Sigmoid colon (tissue), 7 donors: ENCODE data around the gene FHAD1. TPM values are rescaled to one million over a fixed set of nuclear protein-coding genes. Genes with fewer than 3 reads are reported as not detected.

ENCODE experiments used
- DNase-seq: peaks from one replicate; pipeline ENCODE4 v3.0.0-alpha.2; 2019
- H3K27ac ChIP-seq, 4 donors: fragments of 200-600 bp; sonication (generic); one replicate each; pipeline ENCODE4 v1.5.1; 2016 to 2019; ENCODE audit warnings: mild to moderate bottlenecking in 1 of 4
- H3K27me3 ChIP-seq, 3 donors: fragments of 200-600 bp; sonication (generic); one replicate each; pipeline ENCODE4 v1.5.1; 2019; ENCODE audit warnings: mild to moderate bottlenecking in 1 of 3
- H3K36me3 ChIP-seq, 4 donors: fragments of 200-600 bp; sonication (generic); one replicate each; pipeline ENCODE4 v1.5.1; 2016 to 2019
- H3K4me1 ChIP-seq, 4 donors: fragments of 200-600 bp; sonication (generic); one replicate each; pipeline ENCODE4 v1.5.1; 2017 to 2019
- H3K4me3 ChIP-seq, 4 donors: fragments of 200-600 bp; sonication (generic); one replicate each; pipeline ENCODE4 v1.5.1; 2017 to 2019; ENCODE audit warnings: mild to moderate bottlenecking in 2 of 4, moderate library complexity in 1 of 4
- H3K9me3 ChIP-seq, 4 donors: fragments of 200-600 bp in 3 of 4; sonication (generic) in 3 of 4; one replicate each; pipeline versions ENCODE4 v1.5.1 to v1.6.1; 2013 to 2019
- CTCF ChIP-seq, 4 experiments: fragments of 450-650 bp in 3 of 4; fragments of 200-600 bp in 1 of 4; IDR thresholded peaks; one replicate each; pipeline ENCODE4 v1.5.1; 2016 to 2019; ENCODE audit warnings: antibody characterized with exemption in 4 of 4, mild to moderate bottlenecking in 3 of 4, moderate library complexity in 2 of 4
- EP300 ChIP-seq, 4 donors: sonication (generic); formaldehyde crosslinking; IDR thresholded peaks; one replicate each; pipeline ENCODE4 v1.6.1; 2017; ENCODE audit warnings: antibody characterized with exemption in 4 of 4
- POLR2A ChIP-seq, 2 donors: fragments of 450-650 bp; IDR thresholded peaks; one replicate each; pipeline ENCODE4 v1.6.1; 2016; ENCODE audit warnings: antibody characterized with exemption in 2 of 2, mild to moderate bottlenecking in 2 of 2, moderate library complexity in 2 of 2
- POLR2AphosphoS5 ChIP-seq, 4 donors: sonication (generic); formaldehyde crosslinking; IDR thresholded peaks; one replicate each; pipeline ENCODE4 v1.6.1; 2017; ENCODE audit warnings: antibody characterized with exemption in 4 of 4
- WGBS, 2 donors: extraction: QIAGEN DNeasy Blood & Tissue Kit; methylation state at CpG; one replicate each; pipeline ENCODE4 v1.1.7; 2013; 5-methylcytosine and 5-hydroxymethylcytosine counted together
- intact Hi-C: fragments of 100-400 bp; cut with DNase I; formaldehyde crosslinking; loops from one replicate; pipeline ENCODE4 v1.15.1; 2023
- polyA plus RNA-seq, 3 donors: library from polyadenylated mRNA; stranded (reverse); fragments of 200-250 nt; gene quantifications; one replicate each; pipeline ENCODE4 v1.2.3, GENCODE V29; 2013
- total RNA-seq, 4 donors: library from RNA; depleted of rRNA; stranded (reverse); fragments of >200 nt; gene quantifications; one replicate each; pipeline ENCODE4 v1.1.0, GENCODE V29; 2016
- donor health status: healthy with polysubstance abuse.
- donor health status: Bipolar disorder and iron deficiency.
- donor health status: healthy.

The FHAD1 gene
- total and polyA plus RNA-seq, 7 donors: 0.27 to 1.8 (median 0.92) TPM; not detected in 2

- H3K9me3 ChIP-seq: no peaks in the 10 kb centered on the region
- no peak overlapping the region for H3K27ac ChIP-seq
- peaks cover 0 to 53% (median 37%) of the 10 kb centered on the region in 4 donors for H3K4me1 ChIP-seq
- H3K36me3 ChIP-seq: peaks cover 0 to 3% (median 0%) of the 10 kb centered on the region in 4 donors
- TF ChIP-seq CTCF (IDR thresholded peaks at IDR 0.05): no peak
- no peak for TF ChIP-seq EP300 (IDR thresholded peaks at IDR 0.05)
- TF ChIP-seq POLR2AphosphoS5 (IDR thresholded peaks at IDR 0.05): no peak
- no peak for TF ChIP-seq POLR2A (IDR thresholded peaks at IDR 0.05)
- DNase-seq: no peak
- intact Hi-C loops: loop anchor here (10.0 kb wide), 1 partner anchor 266 kb away; the partner anchor contains the start of gene TMEM51
- no peaks in the 10 kb centered on the region for H3K27me3 ChIP-seq
- no peak overlapping the region for H3K4me3 ChIP-seq
- 76 to 88% methylated on average over 8 of the region's 8 CpGs for WGBS, 2 donors
Observed at GRCh38 chr1:15420853-15421465, 173.9 kb downstream of the FHAD1 start.

- no peaks in the 10 kb centered on the region for H3K27me3 ChIP-seq
- 84 to 95% methylated on average over 8 of the region's 8 CpGs for WGBS, 2 donors
- peaks cover 0 to 4% (median 0%) of the 10 kb centered on the region in 4 donors for H3K36me3 ChIP-seq
- DNase-seq: no peak
- H3K4me3 ChIP-seq: no peak overlapping the region
- peaks cover 0 to 54% (median 40%) of the 10 kb centered on the region in 4 donors for H3K4me1 ChIP-seq
- H3K9me3 ChIP-seq: no peaks in the 10 kb centered on the region
- intact Hi-C loops: loop anchor here (10.0 kb wide), 1 partner anchor 268 kb away; the partner anchor contains the start of gene TMEM51
- TF ChIP-seq EP300 (IDR thresholded peaks at IDR 0.05) (no peak), POLR2A (IDR thresholded peaks at IDR 0.05) (no peak), POLR2AphosphoS5 (IDR thresholded peaks at IDR 0.05) (no peak), CTCF (IDR thresholded peaks at IDR 0.05) (no peak)
- no peak overlapping the region for H3K27ac ChIP-seq
Observed at GRCh38 chr1:15422871-15423270, 175.8 kb downstream of the FHAD1 start.

GRCh38 chr1:15423355-15424077, 176.5 kb downstream of the FHAD1 start:
- H3K36me3 ChIP-seq: peaks cover 0 to 4% (median 1%) of the 10 kb centered on the region in 4 donors
- peaks cover 0 to 57% (median 45%) of the 10 kb centered on the region in 4 donors for H3K4me1 ChIP-seq
- TF ChIP-seq CTCF (IDR thresholded peaks at IDR 0.05): no peak
- no peak for TF ChIP-seq EP300 (IDR thresholded peaks at IDR 0.05)
- no peak for TF ChIP-seq POLR2AphosphoS5 (IDR thresholded peaks at IDR 0.05)
- no peak for TF ChIP-seq POLR2A (IDR thresholded peaks at IDR 0.05)

GRCh38 chr1:15424146-15424667, 177.2 kb downstream of the FHAD1 start:
- Histone ChIP-seq H3K36me3 (peaks cover 0 to 10% (median 2%) of the 10 kb centered on the region in 4 donors), H3K9me3 (no peaks in the 10 kb centered on the region), H3K27me3 (no peaks in the 10 kb centered on the region), H3K4me1 (peaks cover 0 to 51% (median 42%) of the 10 kb centered on the region in 4 donors), H3K4me3 (no peak overlapping the region), H3K27ac (peak overlapping the region in 1 of 4 donors; percentile 3)
- peak in 1 of 4 donors; percentile 15 for TF ChIP-seq POLR2AphosphoS5 (IDR thresholded peaks at IDR 0.05)
- no peak for TF ChIP-seq POLR2A (IDR thresholded peaks at IDR 0.05)
- 11 to 58% methylated on average over 13 of the region's 13 CpGs for WGBS, 2 donors
- intact Hi-C loops: loop anchor here (10.0 kb wide), 1 partner anchor 269 kb away; the partner anchor contains the start of gene TMEM51
- DNase-seq: no peak

More at GRCh38 chr1:15423355-15424077, 176.5 kb downstream of the FHAD1 start:
- Histone ChIP-seq H3K4me3 (no peak overlapping the region), H3K27ac (no peak overlapping the region), H3K27me3 (no peaks in the 10 kb centered on the region), H3K9me3 (no peaks in the 10 kb centered on the region)
- WGBS, 2 donors: 28 to 76% methylated on average over 11 of the region's 11 CpGs
- DNase-seq: no peak
- intact Hi-C loops: loop anchor here (10.0 kb wide), 1 partner anchor 269 kb away; the partner anchor contains the start of gene TMEM51

- H3K36me3 ChIP-seq: peaks cover 0 to 12% (median 2%) of the 10 kb centered on the region in 4 donors
- WGBS, 2 donors: 21 to 68% methylated on average over 5 of the region's 5 CpGs
- intact Hi-C loops: loop anchor here (5.0 to 10.0 kb wide), 2 partner anchors 83 to 270 kb away; partner anchors contain the start of gene TMEM51
- peak overlapping the region in 1 of 4 donors; percentile 3 for H3K27ac ChIP-seq
- no peak overlapping the region for H3K4me3 ChIP-seq
- H3K4me1 ChIP-seq: peaks cover 0 to 43% (median 36%) of the 10 kb centered on the region in 4 donors
- no peak for DNase-seq
- H3K27me3 ChIP-seq: no peaks in the 10 kb centered on the region
- no peaks in the 10 kb centered on the region for H3K9me3 ChIP-seq
- TF ChIP-seq CTCF (IDR thresholded peaks at IDR 0.05) (no peak), POLR2A (IDR thresholded peaks at IDR 0.05) (no peak), EP300 (IDR thresholded peaks at IDR 0.05) (no peak), POLR2AphosphoS5 (IDR thresholded peaks at IDR 0.05) (no peak)
Observed at GRCh38 chr1:15424981-15425380, 178.0 kb downstream of the FHAD1 start.
